ENCODE results near the gene C2orf80. TPM values are rescaled to one million over a fixed set of nuclear protein-coding genes. Genes with fewer than 3 reads are reported as not detected.
A peak's percentile ranks its signal among the peaks of the same experiment; 100 is the strongest.
"Not testable (repeated sequence)": the region's sequence is repeated elsewhere in the genome, so short reads cannot be mapped to it uniquely, and the experiment has no call there.

C2orf80 gene
- total and polyA plus RNA-seq, 4 donors = 6.4 to 35.4 (median 23.3) TPM

DNA sequence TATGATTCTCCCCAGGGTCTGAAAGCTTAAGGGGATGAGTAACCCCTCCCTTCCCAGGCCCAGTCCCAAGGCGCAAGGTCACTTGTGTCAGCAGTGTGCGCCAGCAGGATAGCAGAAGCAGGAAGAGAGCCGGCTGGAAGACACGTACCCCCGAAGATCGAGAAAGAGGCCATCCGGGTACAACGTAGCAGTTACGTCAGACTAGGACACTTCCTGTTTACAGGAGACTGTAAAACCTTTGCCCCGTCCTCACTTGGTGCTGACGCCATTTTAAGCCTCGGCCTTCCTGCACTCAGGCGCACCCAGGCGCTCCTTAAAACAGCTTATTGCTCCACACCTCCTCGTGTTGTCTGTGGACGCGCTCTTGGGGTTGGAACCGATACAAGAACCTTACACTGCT is 50.4 kb downstream of the C2orf80 start:
- H3K27ac ChIP-seq (ENCODE audit: low read depth, low read length) = no peak overlapping the region
- no peak overlapping the region for H3K4me3 ChIP-seq (ENCODE audit: low read depth, low read length)
- DNase-seq (ENCODE audit: low read depth in 4 of 6, low spot score in 6 of 6) = no peak
- 94% methylated on average over 18 of the region's 18 CpGs for WGBS (ENCODE audit: insufficient coverage)
- peaks cover 9% of the 10 kb centered on the region for H3K4me1 ChIP-seq (ENCODE audit: control insufficient read depth, insufficient read depth, low read length)
- no peaks in the 10 kb centered on the region for H3K9me3 ChIP-seq (ENCODE audit: control insufficient read depth, insufficient read depth, low read length)
- no peaks in the 10 kb centered on the region for H3K27me3 ChIP-seq (ENCODE audit: control insufficient read depth, insufficient read depth, low read length)
- H3K36me3 ChIP-seq (ENCODE audit: control insufficient read depth, insufficient read depth, low read length) = no peaks in the 10 kb centered on the region

DNA sequence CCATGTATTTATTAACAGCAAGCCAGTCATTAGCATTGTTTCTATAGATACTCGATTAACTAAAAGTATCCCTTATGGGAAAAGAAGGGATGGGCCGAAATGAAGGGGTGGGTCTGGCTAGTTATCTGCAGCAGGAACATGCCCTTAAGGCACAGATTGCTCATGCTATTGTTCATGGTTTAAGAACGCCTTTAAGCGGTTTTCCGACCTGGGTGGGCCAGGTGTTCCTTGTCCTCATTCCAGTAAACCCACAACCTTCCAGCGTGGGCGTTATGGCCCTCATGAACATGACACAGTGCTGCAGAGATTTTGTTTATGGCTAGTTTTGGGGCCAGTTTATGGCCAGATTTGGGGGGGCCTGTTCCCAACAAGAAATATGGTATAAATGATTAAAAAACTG is 51.5 kb downstream of the C2orf80 start:
- not testable (repeated sequence) for H3K36me3 ChIP-seq (ENCODE audit: control insufficient read depth, insufficient read depth, low read length); H3K27me3 ChIP-seq (ENCODE audit: control insufficient read depth, insufficient read depth, low read length); H3K4me1 ChIP-seq (ENCODE audit: control insufficient read depth, insufficient read depth, low read length); H3K27ac ChIP-seq (ENCODE audit: low read depth, low read length); H3K4me3 ChIP-seq (ENCODE audit: low read depth, low read length); H3K9me3 ChIP-seq (ENCODE audit: control insufficient read depth, insufficient read depth, low read length); DNase-seq (ENCODE audit: low read depth in 4 of 6, low spot score in 6 of 6)
- WGBS (ENCODE audit: insufficient coverage) = 100% methylated on average over 3 of the region's 7 CpGs

DNA sequence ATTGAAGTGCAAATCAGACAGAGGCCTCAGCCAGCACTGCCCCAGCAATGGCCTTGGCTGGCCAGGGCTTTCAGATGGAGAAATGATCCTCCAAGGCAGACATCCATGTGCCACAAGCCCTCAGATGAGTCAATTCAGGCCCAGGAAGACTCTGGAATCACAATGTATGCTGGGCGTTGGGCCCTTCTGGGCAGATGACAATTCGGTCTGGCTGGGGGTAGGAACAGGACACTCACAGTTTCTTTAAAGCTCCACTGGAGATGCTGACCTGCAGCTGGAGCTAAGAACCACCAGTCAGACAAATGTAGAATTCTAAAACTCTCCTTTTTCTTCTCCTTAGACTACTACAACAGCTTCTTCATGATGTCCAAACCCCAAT is 53.1 kb downstream of the C2orf80 start:
- Histone ChIP-seq H3K27ac (ENCODE audit: low read depth, low read length) (no peak overlapping the region), H3K4me1 (ENCODE audit: control insufficient read depth, insufficient read depth, low read length) (peaks cover 7% of the 10 kb centered on the region), H3K27me3 (ENCODE audit: control insufficient read depth, insufficient read depth, low read length) (no peaks in the 10 kb centered on the region), H3K36me3 (ENCODE audit: control insufficient read depth, insufficient read depth, low read length) (no peaks in the 10 kb centered on the region), H3K9me3 (ENCODE audit: control insufficient read depth, insufficient read depth, low read length) (no peaks in the 10 kb centered on the region), H3K4me3 (ENCODE audit: low read depth, low read length) (no peak overlapping the region)
- no peak for DNase-seq (ENCODE audit: low read depth in 4 of 6, low spot score in 6 of 6)
- 88% methylated on average over 2 of the region's 2 CpGs for WGBS (ENCODE audit: insufficient coverage)

DNA sequence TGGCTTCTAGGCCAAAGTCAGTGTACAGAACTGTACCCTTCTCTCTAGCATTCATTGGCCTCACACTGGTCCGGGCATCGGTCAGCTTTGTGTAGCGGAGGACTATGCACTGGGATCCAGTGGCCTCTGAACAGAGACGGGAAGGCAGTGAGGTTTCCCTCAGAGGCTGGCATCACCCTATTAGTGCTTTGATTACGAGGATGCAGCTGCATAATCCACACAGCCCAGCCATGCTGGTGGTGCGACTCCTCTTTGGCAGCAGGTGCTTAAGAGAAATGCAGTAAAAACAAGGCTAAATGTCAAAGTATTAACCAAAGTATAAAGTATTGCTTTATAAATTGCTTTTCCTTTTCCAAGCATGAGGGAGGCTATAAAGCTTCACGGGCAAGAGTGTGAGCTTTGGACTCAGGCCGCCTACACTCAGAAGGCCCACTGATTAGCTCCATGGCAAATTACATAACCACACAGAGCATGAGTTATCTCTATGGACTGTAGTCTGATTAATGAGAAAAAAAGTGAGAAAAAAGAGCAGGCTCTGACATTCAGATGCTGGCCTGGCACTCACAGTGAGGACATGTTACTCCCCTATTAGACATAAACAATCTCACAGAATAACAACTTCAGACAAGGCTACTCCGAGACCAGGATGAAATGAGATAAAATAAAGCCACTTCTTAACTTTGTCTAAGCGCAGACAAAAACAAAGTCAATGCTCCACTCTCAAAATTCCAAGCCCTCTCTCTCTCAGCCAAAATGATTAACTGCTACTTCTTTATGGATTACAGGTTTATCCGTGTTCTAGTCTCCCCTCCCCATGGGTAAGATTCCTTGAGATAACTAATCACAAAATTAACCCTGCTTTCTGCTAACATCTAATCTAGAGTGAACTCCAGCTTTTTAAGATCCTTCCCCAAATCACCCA is 53.8 kb downstream of the C2orf80 start:
- 76% methylated on average over 7 of the region's 11 CpGs for WGBS (ENCODE audit: insufficient coverage)
- H3K4me3 ChIP-seq (ENCODE audit: low read depth, low read length) = no peak overlapping the region
- no peaks in the 10 kb centered on the region for H3K36me3 ChIP-seq (ENCODE audit: control insufficient read depth, insufficient read depth, low read length)
- H3K27ac ChIP-seq (ENCODE audit: low read depth, low read length) = no peak overlapping the region
- H3K9me3 ChIP-seq (ENCODE audit: control insufficient read depth, insufficient read depth, low read length) = no peaks in the 10 kb centered on the region
- no peaks in the 10 kb centered on the region for H3K27me3 ChIP-seq (ENCODE audit: control insufficient read depth, insufficient read depth, low read length)
- peaks cover 7% of the 10 kb centered on the region for H3K4me1 ChIP-seq (ENCODE audit: control insufficient read depth, insufficient read depth, low read length)
- DNase-seq (ENCODE audit: low read depth in 4 of 6, low spot score in 6 of 6) = no peak

DNA sequence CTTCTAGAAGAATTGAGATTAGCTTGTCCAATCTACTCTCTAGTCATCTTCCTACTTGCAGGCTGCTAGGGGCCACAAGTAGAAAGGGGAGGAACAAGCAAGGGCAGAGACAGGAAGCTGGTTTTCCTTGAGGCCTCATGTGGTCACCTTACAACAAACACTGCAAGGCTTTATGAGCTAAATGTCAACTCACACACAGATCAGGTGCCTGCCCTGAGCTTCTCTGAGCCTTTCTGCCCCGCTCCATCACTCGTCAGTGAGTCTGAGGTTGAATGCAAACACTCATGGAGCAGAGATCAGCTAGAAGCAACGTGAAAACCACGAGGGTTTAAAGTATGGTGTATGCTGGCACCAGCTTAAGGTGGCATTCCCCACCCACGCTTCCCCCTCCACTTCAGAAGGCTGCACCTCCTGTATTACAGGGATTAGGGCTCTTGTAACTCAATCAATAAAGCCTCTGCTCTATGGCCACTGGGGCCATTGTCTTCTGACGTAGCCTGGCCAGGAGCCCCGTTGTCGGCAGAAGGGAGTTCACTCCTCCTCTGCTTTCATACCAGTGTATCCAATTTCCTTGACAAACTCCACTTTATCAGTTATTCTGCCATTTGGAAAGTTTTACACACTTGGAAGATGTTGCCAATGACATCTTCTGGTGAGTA is 54.8 kb downstream of the C2orf80 start:
- DNase-seq (ENCODE audit: low read depth in 4 of 6, low spot score in 6 of 6) = no peak
- WGBS (ENCODE audit: insufficient coverage) = 49% methylated on average over 4 of the region's 8 CpGs
- no peaks in the 10 kb centered on the region for H3K9me3 ChIP-seq (ENCODE audit: control insufficient read depth, insufficient read depth, low read length)

DNA sequence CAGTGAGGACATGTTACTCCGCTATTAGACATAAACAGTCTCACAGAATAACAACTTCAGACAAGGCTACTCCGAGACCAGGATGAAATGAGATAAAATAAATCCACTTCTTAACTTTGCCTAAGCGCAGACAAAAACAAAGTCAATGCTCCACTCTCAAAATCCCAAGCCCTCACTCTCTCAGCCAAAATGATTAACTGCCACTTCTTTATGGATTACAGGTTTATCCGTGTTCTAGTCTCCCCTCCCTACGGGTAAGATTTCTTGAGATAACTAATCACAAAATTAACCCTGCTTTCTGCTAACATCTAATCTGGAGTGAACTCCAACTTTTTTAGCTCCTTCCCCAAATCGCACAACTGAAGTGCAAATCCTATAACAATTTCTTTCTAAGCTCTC is 59.1 kb downstream of the C2orf80 start:
- DNase-seq (ENCODE audit: low read depth in 4 of 6, low spot score in 6 of 6) = no peak
- no peak overlapping the region for H3K4me3 ChIP-seq (ENCODE audit: low read depth, low read length)
- H3K4me1 ChIP-seq (ENCODE audit: control insufficient read depth, insufficient read depth, low read length) = peaks cover 4% of the 10 kb centered on the region
- no peaks in the 10 kb centered on the region for H3K36me3 ChIP-seq (ENCODE audit: control insufficient read depth, insufficient read depth, low read length)
- no peaks in the 10 kb centered on the region for H3K9me3 ChIP-seq (ENCODE audit: control insufficient read depth, insufficient read depth, low read length)
- no peaks in the 10 kb centered on the region for H3K27me3 ChIP-seq (ENCODE audit: control insufficient read depth, insufficient read depth, low read length)
- H3K27ac ChIP-seq (ENCODE audit: low read depth, low read length) = no peak overlapping the region
- 87% methylated on average over 5 of the region's 6 CpGs for WGBS (ENCODE audit: insufficient coverage)

More for the DNA sequence above, 54.8 kb downstream of the C2orf80 start:
- Histone ChIP-seq H3K27ac (ENCODE audit: low read depth, low read length) (no peak overlapping the region), H3K36me3 (ENCODE audit: control insufficient read depth, insufficient read depth, low read length) (no peaks in the 10 kb centered on the region), H3K4me1 (ENCODE audit: control insufficient read depth, insufficient read depth, low read length) (peaks cover 7% of the 10 kb centered on the region), H3K4me3 (ENCODE audit: low read depth, low read length) (no peak overlapping the region), H3K27me3 (ENCODE audit: control insufficient read depth, insufficient read depth, low read length) (no peaks in the 10 kb centered on the region)

DNA sequence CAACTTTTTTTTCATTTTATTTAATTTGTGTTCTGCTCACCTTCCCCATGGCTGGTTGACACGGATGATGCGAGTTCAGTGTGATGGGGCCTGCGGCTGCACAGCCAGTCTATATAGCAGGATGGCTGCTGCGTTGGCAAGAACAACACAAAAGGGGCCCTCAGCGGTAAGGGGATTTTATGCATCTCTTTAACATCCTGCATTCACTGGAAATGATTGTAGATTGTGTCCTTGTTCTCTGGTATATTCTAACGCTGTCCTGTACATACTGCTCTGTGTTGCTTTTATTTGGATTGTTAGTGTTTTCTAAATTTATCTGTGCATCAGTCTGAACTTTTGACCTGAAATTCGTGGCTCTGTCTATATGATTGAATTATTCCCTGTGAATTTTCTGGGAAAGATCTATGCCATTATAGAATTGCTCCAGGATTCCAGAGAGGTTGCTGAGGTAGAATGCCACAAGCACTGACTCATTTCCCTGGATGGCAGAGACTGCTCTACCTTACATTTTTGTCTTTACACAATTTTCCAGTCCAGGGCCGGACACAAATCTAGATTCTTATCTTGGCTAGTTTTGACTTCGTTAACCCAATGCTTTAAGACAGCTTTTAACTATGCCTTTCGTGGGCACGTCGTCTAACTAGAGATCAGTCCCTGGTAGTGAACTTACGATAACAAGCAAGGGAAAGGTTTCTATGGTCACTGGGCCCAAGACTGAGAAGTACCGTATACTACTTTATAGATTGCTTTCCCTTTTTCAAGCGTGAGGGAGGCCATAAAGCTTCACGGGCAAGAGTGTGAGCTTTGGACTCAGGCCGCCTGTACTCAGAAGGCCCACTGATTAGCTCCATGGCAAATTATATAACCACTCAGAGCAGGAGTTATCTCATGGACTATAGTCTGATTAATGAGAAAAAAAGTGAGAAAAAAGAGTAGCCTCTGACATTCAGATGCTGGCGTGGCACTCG is 59.8 kb downstream of the C2orf80 start, which contains the start of gene CRYGC:
CRYGC (minus strand) TSS at position 85 of the 968 bp plus-strand sequence; CDS start at position 49, 36 bp downstream.
- Histone ChIP-seq H3K4me3 (ENCODE audit: low read depth, low read length) (no peak within 1 kb of the TSS), H3K27ac (ENCODE audit: low read depth, low read length) (no peak within 1 kb of the TSS), H3K27me3 (ENCODE audit: control insufficient read depth, insufficient read depth, low read length) (no peaks in the 10 kb centered on the region), H3K36me3 (ENCODE audit: control insufficient read depth, insufficient read depth, low read length) (no peaks in the 10 kb centered on the region), H3K4me1 (ENCODE audit: control insufficient read depth, insufficient read depth, low read length) (no peaks in the 10 kb centered on the region), H3K9me3 (ENCODE audit: control insufficient read depth, insufficient read depth, low read length) (no peaks in the 10 kb centered on the region)
- WGBS (ENCODE audit: insufficient coverage) = 77% methylated on average over 10 of the region's 19 CpGs
- peak in 1 of 6 donors; percentile 42 for DNase-seq (ENCODE audit: low read depth in 4 of 6, low spot score in 6 of 6)

DNA sequence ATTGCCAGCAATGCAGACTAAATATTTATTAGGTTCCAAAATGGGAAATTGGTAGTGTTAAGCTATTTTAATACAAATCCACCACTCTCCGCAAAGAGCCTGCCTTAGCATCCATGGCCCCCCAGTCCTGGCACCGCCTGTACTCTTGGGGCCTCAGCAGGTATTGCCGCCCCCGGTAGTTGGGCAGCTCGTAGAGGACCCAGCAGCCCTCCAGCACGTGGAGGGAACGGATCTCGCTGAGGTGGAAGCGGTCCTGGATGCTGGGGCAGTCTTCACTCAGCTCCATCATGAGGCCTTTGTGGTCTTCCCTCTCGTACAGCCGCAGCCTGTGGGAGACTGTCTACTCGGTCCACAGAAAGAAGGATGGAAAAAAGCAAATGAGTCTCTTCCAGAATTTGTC is 61.7 kb downstream of the C2orf80 start:
- Histone ChIP-seq H3K4me3 (ENCODE audit: low read depth, low read length) (no peak overlapping the region), H3K27me3 (ENCODE audit: control insufficient read depth, insufficient read depth, low read length) (no peaks in the 10 kb centered on the region), H3K4me1 (ENCODE audit: control insufficient read depth, insufficient read depth, low read length) (peaks cover 2% of the 10 kb centered on the region), H3K36me3 (ENCODE audit: control insufficient read depth, insufficient read depth, low read length) (no peaks in the 10 kb centered on the region), H3K27ac (ENCODE audit: low read depth, low read length) (no peak overlapping the region), H3K9me3 (ENCODE audit: control insufficient read depth, insufficient read depth, low read length) (no peaks in the 10 kb centered on the region)
- no peak for DNase-seq (ENCODE audit: low read depth in 4 of 6, low spot score in 6 of 6)
- WGBS (ENCODE audit: insufficient coverage) = 92% methylated on average over 10 of the region's 12 CpGs

DNA sequence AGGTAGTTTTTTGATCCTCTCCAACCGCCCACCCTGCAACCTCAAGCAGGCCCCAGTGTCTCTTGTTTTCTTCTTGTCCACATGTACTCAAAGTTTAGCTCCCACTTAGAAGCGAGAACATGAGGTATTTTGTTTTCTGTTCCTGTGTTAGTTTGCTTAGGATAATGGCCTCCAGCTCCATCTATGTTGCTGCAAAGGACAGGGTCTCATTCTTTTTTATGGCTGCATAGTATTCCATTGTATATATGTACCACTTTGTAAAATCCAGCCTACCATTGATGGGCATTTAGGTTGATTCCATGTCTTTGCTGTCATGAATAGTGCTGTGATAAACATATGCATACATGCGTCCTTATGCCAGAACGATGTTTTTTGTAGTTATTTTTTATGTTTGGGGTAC is 62.7 kb downstream of the C2orf80 start:
- Histone ChIP-seq H3K4me1 (ENCODE audit: control insufficient read depth, insufficient read depth, low read length) (peaks cover 2% of the 10 kb centered on the region), H3K27me3 (ENCODE audit: control insufficient read depth, insufficient read depth, low read length) (no peaks in the 10 kb centered on the region), H3K4me3 (ENCODE audit: low read depth, low read length) (no peak overlapping the region), H3K9me3 (ENCODE audit: control insufficient read depth, insufficient read depth, low read length) (no peaks in the 10 kb centered on the region), H3K36me3 (ENCODE audit: control insufficient read depth, insufficient read depth, low read length) (no peaks in the 10 kb centered on the region), H3K27ac (ENCODE audit: low read depth, low read length) (no peak overlapping the region)
- no CpG with 5 or more reads among the region's 4 CpGs for WGBS (ENCODE audit: insufficient coverage)
- no peak for DNase-seq (ENCODE audit: low read depth in 4 of 6, low spot score in 6 of 6)

Data from spinal cord (tissue), 10 donors.